HCT116 (cell line): ENCODE measurements around the gene SMIM35.

Experiments used
- CEBPB ChIP-seq: IDR thresholded peaks from 2 replicates; pipeline ENCODE4 v1.6.1; 2012; ENCODE audit warnings: low read depth
- EZH2 ChIP-seq: fragments of 200-600 bp; sonication (generic); IDR thresholded peaks from 2 replicates; pipeline ENCODE4 v1.6.1; 2017; ENCODE audit warnings: antibody characterized with exemption, mixed run types
- EZH2phosphoT487 ChIP-seq: fragments of 200-600 bp; IDR thresholded peaks from 2 replicates; pipeline ENCODE4 v1.6.1; 2018; ENCODE audit warnings: antibody characterized with exemption, borderline replicate concordance
- POLR2A ChIP-seq: IDR thresholded peaks from 2 replicates; pipeline ENCODE4 v1.7.0; 2011; ENCODE audit warnings: borderline replicate concordance; ENCODE audit not compliant: insufficient read depth, insufficient read length; ENCODE audit errors: extremely low read depth
- SP1 ChIP-seq: IDR thresholded peaks from 2 replicates; pipeline ENCODE4 v1.6.1; 2012; ENCODE audit warnings: low read depth
- YY1 ChIP-seq: IDR thresholded peaks from 2 replicates; pipeline ENCODE4 v1.6.1; 2011; ENCODE audit warnings: low read length, low read depth, moderate library complexity, mild to moderate bottlenecking; ENCODE audit not compliant: insufficient replicate concordance; ENCODE audit errors: extremely low read depth
- ZNF274 ChIP-seq: fragments of 200-500 bp; sonication (Bioruptor generic); IDR thresholded peaks from 2 replicates; pipeline ENCODE4 v1.6.1; 2014; ENCODE audit warnings: mild to moderate bottlenecking, low read depth, low read length, inconsistent platforms
- TF ChIP-seq, protein P1 (sequence below), 3 experiments: fragments of 200-600 bp in 1 of 3; sonication (generic) in 1 of 3; IDR thresholded peaks in 2 of 3; conservative IDR thresholded peaks in 1 of 3; 2 replicates each; pipeline ENCODE4 v1.5.1; 2012 to 2017; ENCODE audit warnings: low read depth in 2 of 3, low read length in 2 of 3, antibody characterized with exemption in 1 of 3, borderline replicate concordance in 1 of 3, control low read depth in 1 of 3, mild to moderate bottlenecking in 1 of 3, mixed read lengths in 1 of 3, mixed run types in 1 of 3, moderate library complexity in 1 of 3; ENCODE audit not compliant: insufficient read depth in 1 of 3
- TF ChIP-seq, protein P2 (sequence below): IDR thresholded peaks from 2 replicates; pipeline ENCODE4 v1.6.1; 2012; ENCODE audit warnings: low read depth

DNA sequence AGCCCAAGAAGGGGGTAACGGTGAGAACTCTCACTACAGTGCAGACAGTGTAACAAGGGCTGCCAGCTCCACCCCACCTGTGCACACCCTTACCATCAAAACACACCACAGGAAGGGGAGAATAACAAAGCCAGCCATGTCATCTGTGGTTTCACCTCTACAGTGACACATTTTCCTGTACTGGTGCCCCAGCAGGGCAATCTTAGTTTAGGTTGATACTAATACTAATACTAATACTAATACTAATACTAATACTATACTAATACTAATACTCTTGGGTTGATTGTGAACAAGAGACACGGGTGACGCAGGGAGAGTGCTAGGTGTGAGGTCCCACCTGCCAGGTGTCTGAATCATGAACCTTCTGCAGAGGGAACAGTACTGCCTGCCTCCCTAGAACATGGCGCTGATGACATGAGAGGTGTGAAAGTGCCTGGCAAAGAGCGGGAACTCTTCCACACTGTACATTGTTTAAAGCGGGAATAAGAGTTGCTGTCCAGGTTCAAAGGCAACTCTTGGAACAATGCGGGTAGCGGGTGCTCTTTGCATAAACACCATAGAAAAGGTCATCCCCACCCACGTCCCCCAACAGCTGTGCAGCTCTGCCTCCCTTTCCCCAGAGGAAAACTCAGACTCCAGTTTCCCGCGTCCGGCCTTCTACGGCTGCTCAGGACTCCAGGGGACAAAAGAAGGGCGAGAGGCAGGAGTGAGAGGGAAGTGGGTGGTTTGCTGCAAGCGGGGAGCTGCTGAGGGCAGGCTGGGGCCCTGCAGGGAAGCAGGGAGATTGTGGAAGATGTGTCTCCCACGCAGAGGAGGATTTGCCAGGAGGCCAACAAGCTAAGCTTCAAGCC lies 34.9 kb downstream of the SMIM35 start:
- TF ChIP-seq, protein P1, sequence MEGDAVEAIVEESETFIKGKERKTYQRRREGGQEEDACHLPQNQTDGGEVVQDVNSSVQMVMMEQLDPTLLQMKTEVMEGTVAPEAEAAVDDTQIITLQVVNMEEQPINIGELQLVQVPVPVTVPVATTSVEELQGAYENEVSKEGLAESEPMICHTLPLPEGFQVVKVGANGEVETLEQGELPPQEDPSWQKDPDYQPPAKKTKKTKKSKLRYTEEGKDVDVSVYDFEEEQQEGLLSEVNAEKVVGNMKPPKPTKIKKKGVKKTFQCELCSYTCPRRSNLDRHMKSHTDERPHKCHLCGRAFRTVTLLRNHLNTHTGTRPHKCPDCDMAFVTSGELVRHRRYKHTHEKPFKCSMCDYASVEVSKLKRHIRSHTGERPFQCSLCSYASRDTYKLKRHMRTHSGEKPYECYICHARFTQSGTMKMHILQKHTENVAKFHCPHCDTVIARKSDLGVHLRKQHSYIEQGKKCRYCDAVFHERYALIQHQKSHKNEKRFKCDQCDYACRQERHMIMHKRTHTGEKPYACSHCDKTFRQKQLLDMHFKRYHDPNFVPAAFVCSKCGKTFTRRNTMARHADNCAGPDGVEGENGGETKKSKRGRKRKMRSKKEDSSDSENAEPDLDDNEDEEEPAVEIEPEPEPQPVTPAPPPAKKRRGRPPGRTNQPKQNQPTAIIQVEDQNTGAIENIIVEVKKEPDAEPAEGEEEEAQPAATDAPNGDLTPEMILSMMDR (IDR thresholded peaks at IDR 0.05 in 2 of 3, conservative IDR thresholded peaks at IDR 0.05 in 1 of 3; ENCODE audit: borderline replicate concordance in 1 of 3, insufficient read depth in 1 of 3, low read depth in 2 of 3, low read length in 2 of 3), result no peak
- TF ChIP-seq ZNF274 (no peak), EZH2phosphoT487 (no peak), SP1 (no peak), POLR2A (no peak), EZH2 (no peak), CEBPB (no peak), YY1 (no peak)
- TF ChIP-seq, protein P2, sequence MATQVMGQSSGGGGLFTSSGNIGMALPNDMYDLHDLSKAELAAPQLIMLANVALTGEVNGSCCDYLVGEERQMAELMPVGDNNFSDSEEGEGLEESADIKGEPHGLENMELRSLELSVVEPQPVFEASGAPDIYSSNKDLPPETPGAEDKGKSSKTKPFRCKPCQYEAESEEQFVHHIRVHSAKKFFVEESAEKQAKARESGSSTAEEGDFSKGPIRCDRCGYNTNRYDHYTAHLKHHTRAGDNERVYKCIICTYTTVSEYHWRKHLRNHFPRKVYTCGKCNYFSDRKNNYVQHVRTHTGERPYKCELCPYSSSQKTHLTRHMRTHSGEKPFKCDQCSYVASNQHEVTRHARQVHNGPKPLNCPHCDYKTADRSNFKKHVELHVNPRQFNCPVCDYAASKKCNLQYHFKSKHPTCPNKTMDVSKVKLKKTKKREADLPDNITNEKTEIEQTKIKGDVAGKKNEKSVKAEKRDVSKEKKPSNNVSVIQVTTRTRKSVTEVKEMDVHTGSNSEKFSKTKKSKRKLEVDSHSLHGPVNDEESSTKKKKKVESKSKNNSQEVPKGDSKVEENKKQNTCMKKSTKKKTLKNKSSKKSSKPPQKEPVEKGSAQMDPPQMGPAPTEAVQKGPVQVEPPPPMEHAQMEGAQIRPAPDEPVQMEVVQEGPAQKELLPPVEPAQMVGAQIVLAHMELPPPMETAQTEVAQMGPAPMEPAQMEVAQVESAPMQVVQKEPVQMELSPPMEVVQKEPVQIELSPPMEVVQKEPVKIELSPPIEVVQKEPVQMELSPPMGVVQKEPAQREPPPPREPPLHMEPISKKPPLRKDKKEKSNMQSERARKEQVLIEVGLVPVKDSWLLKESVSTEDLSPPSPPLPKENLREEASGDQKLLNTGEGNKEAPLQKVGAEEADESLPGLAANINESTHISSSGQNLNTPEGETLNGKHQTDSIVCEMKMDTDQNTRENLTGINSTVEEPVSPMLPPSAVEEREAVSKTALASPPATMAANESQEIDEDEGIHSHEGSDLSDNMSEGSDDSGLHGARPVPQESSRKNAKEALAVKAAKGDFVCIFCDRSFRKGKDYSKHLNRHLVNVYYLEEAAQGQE, result no peak
